GM18498 (cell line): ENCODE measurements around the gene CERK.
"Not testable (repeated sequence)": the region's sequence is repeated elsewhere in the genome, so short reads cannot be mapped to it uniquely, and the experiment has no call there.

Experiments used
- ATAC-seq: cut with Tn5 transposase; IDR thresholded peaks from one replicate; pipeline ENCODE4 v1.9.1; 2021; ENCODE audit warnings: mild to moderate bottlenecking, moderate library complexity; ENCODE audit not compliant: unreplicated experiment

Gene CERK, protein sequence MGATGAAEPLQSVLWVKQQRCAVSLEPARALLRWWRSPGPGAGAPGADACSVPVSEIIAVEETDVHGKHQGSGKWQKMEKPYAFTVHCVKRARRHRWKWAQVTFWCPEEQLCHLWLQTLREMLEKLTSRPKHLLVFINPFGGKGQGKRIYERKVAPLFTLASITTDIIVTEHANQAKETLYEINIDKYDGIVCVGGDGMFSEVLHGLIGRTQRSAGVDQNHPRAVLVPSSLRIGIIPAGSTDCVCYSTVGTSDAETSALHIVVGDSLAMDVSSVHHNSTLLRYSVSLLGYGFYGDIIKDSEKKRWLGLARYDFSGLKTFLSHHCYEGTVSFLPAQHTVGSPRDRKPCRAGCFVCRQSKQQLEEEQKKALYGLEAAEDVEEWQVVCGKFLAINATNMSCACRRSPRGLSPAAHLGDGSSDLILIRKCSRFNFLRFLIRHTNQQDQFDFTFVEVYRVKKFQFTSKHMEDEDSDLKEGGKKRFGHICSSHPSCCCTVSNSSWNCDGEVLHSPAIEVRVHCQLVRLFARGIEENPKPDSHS

DNA sequence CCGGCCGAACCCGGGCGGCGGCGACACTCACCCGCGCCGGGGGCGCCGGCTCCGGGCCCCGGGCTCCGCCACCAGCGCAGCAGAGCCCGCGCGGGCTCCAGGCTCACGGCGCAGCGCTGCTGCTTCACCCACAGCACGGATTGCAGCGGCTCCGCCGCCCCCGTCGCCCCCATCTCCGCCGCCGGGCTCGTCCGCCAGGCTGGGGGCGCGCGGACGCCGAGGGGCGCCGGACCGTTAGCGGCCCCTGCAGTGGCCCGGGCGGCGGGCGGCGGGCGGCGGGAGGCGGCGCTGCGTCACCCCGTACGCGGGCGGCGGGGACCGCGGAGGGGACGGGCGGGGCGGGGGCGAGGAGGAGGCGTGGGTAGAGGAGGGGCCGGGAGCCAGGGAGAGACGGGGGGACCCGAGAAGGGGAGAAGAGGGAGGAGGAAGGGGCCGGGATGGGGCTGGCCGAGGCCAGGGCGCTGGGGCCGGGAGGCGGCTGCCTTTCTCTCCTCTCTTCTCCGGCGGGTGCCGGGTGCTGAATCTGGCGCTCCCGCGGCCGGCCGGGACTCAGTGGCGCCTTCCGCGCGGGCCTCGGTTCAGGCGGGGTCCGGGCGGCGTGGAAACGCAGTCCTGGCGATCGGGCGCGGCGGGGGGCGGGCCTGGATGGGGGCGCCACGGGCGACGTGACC, at the start of gene CERK:
Gene CERK, minus strand, starts transcription at position 277 of the 671 bp plus-strand sequence. Its CDS starts 104 bp downstream, at position 173.
- peak; percentile 68 for ATAC-seq

GRCh38 chr22:46783721-46784120, 45.7 kb upstream of the CERK start:
- no peak for ATAC-seq

DNA sequence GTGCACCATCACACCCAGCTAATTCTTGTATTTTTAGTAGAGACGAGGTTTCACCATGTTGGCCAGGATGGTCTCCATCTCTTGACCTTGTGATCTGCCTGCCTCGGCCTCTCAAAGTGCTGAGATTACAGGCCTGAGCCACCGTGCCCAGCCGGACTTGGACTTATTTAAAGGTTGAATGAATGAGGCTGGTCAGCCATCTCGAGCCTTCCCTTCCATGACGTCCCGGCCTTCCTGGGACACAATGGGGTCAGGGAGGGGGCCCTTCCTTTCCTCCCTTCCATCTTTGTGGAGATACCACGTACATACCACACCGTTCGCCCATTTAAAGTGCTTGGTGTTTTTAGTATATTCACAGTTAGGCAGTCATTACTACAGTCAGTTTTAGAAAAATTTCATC, 44.1 kb upstream of the CERK start:
- ATAC-seq, result not testable (repeated sequence)

DNA sequence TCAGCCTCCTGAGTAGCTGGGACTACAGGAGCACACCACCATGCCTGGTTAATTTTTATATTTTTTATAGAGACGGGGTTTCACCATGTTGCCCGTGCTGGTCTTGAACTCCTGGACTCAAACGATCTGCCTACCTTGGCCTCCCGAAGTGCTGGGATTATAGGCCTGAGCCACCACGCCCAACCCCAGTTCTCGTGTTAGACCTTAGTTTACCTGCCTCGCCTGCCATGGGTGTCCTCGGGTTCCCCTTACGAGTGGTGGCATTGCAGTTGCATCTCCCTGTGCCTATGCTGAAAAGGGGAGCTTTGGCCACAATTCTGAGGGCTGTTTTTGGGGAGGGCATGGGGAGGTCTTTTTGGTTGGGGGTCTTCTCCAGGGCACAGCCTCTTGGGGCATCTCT, 43.2 kb upstream of the CERK start:
- ATAC-seq, result no peak

GRCh38 chr22:46780453-46780852, 42.4 kb upstream of the CERK start:
- ATAC-seq, result no peak

DNA sequence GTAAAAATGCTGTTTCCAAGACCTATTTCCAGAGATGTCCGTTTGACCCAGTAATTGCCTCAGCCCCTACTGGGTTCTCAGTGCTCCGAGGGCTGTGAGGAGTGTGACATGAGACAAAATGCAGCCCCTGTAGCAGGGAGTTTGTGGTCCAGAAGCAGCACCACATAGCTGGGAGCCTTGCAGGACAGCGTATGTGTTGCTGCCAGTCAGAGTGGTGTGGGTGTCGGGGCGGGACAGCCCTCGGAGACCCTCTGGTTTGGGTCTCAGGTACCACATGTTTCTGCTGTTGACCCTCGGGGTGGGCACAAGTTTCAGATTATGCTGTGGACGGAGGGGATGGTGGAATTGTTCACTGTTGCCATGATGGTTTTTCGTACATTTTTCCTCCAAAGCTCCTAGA, 41.6 kb upstream of the CERK start:
- no peak for ATAC-seq

DNA sequence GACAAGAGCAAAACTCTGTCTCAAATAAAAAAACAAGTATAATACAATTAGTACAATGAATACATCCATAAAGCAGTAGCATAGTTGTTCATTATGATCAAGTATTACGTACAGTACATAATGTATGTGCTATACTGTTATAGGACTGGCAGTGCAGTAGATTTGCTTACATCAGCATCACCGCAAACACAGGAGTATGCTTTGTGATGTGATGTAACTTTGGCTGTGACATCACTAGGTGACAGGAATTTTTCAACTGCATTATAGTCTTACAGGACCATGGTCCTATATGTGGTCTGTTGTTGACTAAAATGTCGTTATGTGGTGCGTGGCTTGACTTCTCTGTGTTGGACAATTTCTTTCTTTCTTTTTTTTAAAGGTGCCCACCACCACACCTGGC, 41.0 kb upstream of the CERK start:
- no peak for ATAC-seq

- peak; percentile 37 for ATAC-seq
Measured at GRCh38 chr22:46777609-46777970, 39.5 kb upstream of the CERK start.

DNA sequence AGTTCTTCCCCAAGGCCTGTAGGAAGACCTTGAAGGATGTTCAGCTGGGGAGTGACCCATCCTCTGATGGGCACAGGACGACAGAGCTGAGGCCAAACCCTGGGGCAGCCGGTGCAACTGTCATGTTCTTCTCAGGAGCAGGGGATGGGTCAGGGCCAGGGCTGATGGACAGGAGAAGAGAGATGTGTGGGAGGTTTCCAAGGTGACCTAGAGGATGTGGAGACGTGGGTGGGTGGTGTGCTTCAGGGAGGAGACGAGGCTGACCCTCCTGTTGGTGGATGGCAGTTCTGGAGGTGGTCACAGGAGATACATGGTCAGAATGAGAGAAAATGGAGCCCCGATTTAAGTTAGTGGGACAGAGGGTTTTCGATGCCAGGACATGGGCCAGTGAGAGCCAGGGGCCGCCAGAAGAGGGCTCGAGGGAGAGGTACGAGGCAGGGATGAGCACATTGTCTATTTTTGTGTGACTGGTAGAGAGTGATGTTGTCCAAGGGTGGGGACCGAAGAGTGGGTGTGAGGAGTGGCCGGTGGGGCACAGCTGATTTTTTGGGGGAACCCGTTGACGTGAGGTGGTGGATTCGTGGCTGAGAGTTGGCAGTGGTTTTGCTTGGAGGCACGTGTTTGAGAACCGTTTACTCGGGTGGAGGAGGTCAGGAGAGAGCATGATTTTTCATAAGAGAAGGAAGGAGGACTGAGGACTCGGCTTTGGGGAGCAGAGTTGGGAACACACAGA, 39.0 kb upstream of the CERK start:
- ATAC-seq, result no peak

DNA sequence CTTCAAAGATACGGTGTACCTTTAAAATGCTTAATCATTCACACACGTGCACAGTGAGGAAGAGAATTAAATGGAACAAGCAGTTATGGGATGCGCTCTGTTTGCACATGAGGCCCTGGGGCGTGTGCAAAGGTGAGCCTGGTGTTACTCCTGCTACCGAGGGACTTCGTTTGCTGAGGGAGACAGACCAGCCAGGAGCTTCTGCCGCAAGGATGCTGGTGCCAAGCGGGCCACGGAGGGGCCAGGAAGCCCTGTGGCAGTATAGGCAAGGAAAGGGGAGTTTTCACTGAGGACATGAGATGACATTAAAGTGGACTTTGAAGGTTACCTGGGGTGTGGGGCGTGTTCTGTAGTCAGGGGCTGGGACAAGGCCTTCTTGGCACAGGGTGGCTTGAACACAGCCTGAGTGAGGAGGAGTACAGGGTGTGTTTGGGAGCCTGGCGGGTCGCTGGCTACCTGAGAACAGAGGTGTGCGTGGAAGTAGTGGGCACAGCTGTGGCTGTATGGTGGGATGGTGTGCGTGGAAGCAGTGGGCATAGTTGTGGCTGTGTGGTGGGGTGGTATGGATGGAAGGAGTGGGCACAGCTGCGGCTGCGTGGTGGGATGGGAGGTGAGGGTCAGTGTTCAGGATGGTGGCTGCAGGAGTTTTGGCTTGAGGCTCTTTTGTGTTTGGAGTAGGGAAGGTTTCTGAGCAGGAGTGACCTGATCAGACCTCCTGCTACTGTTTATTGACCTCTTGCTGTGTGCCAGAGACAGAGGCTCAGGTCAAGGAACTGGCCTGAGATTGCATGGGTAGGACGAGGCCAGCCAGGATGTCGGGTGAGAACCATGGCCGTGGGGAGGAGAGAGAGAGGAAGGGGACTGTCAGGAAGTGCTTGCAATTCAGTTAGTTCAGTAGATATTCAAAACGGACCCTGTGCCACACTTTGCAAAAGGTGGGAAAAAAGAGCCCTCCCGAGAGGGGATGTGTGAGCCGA, 38.1 kb upstream of the CERK start:
- ATAC-seq, result no peak

- ATAC-seq, result no peak
Measured at GRCh38 chr22:46774980-46775849, 37.2 kb upstream of the CERK start.

DNA sequence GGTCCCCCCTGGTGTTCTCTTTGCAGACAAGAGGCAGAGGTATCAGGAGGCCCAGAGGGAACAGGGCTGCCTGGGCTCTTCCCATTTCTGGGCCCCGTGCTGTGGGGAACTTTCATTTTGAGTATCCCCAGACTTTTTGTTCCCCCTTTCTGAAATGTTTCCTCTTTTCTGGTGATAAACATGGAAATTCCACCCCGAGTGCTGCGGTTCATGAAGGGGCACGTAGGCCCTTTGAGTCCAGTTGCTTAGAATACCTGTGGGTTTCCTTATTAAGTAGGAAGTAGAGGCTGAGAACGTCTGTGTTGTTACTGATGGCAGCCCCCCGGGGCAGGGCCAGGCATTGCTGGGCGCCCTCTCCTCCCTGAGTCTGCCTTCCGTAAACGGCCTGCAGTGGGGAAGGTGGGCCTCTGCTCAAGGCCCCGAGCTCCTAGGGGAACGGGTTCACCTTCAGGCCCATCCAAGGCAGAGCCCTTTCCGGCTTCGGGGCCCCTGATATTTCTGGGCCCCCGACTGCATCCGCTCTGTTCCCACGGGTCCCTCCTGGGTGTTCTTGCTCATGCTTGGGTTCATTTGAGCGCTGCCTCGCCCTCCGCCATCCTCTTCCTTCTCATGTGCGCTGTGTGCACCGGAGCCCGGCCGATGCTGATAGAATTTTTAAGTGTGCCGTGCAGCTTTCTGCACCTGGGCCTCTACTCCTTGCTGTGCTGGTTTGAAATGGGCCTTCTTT, 36.4 kb upstream of the CERK start:
- no peak for ATAC-seq

DNA sequence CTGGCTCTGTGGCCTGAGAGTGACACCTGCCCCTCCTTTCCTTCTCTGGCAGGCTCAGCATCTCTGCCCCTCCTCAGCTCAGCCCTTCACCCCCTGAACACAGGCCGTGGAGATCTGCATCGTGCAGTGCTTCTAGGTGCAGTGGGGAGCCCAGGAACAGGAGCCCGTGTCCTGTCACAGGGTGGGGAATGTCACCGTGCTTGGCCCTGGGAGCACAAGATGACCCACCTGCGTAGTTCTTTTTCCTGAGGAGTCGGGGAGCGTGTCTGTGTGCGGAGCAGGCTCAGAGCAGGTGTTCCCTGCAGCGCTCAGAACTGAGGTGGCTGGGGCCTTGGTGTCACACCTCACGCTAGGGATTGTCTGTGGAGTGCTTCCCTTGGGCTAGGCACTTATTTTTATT, 35.0 kb upstream of the CERK start:
- ATAC-seq, result no peak

DNA sequence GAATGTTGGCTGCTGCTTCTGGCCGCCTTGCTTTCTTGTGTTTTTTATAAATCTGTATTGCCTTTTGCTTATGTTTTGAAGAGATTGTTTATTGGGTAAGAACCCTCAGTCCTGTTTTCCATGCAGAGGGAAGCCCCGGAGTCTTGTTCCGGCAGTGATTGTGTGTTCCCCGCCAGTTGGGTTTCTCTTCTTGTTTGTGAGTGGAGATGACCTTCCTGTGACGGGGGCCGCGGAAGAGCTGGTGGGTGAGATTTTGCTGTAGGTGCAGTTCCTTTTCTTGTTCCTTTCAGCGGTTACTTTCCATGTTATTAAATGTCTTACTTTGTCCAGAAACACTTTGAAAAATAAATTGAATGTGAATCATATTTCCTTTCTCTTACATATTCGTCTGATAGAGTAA, 32.7 kb upstream of the CERK start:
- no peak for ATAC-seq

GRCh38 chr22:46770151-46770641, 32.1 kb upstream of the CERK start:
- no peak for ATAC-seq

DNA sequence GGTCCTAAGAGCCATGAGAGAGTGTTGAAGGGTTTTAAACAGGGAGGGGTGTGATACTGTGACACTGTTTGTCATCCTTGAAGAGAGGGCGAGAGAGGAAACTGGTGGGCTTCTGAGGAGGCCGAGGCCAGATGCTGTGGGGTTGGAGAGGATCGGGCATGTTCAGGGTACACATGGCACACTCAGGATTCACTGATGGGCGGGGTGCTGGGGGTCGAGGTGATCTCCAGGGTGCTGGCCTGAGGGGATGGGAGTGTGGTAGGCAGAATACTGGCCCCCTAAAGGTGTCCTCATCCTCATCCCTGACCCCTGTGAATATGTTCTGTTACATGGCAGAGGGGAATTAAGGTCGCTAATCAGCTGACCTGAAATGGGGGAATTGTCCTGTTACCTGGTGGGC, 31.7 kb upstream of the CERK start:
- no peak for ATAC-seq

DNA sequence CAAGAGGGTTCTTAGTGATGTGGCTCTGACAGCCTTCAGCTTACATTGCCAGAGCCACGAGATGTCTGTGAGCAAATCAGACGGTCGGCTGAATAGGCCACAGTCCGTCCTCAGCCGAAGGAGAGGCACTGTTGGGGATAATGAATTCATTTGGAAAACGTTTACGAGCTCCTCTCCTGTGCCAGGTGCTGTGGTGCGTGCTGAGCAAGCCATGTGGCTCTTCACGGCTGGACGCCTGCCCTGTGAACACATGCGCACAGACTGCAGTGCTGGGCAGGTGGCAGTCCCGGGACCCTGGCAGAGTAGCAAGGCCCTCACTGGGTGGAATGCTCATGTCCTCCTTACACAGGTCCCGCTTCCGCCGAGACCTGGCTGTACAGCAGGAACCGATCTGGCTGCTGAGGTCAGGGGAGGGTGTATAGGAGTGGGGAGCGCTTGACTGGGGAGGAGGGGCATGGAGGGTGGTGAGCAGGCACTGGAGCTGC, 31.2 kb upstream of the CERK start:
- ATAC-seq, result no peak

DNA sequence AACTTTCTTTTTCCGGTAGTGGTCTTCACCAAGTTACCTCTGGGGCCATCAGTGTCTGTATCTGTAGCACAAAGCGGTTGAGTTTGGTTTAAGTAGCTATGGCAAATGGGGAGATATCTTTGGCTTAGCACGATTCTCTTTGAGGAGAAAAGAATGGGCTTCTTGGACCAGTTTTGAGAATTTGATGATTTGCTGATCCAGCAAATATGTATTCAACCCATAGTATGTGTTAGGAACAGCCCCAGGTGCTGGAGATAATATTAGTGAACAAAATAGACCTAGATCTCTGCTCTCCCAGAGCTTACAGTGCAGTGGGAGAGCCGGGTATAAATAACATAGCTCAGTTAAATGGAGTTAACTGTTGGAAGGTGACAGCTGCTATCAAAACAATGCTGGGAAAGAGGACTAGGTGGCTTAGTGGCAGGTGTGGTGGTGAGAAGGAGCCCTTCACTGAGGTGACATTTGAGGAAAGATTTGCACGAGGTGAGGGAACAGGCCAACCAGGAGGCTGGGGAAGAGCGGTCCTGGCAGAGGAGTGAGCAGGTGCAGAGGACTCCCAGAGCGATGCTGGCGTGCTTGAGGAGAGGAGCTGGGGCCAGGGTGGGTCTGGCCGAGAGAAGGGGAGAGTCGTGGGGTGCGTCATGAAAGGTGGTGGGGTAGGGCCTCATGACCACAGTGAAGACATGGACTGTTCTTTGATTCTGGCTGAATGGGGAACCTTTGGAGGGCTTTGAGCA, 29.4 kb upstream of the CERK start:
- ATAC-seq, result no peak
